GM18508 (cell line): Measurements from ENCODE around the gene MPHOSPH9.

ENCODE experiments used
- ATAC-seq: cut with Tn5 transposase; IDR thresholded peaks from one replicate; pipeline ENCODE4 v1.9.1; 2021; ENCODE audit warnings: moderate number of reproducible peaks; ENCODE audit not compliant: insufficient read depth, unreplicated experiment

Gene MPHOSPH9

GRCh38 chr12:123151457-123152454, 81.2 kb downstream of the MPHOSPH9 start:
- no peak for ATAC-seq

- ATAC-seq: no peak
Observed at GRCh38 chr12:123150744-123151456, 82.0 kb downstream of the MPHOSPH9 start, which contains the start of gene PITPNM2. Gene PITPNM2 (minus strand): TSS chr12:123151090. CDS start chr12:123034590, 116,500 bp downstream.

GRCh38 chr12:123150275-123150743, 82.6 kb downstream of the MPHOSPH9 start:
- no peak for ATAC-seq

- no peak for ATAC-seq
Observed at GRCh38 chr12:123149501-123150274, 83.3 kb downstream of the MPHOSPH9 start.

- ATAC-seq: no peak
Observed at GRCh38 chr12:123149088-123149487, 83.9 kb downstream of the MPHOSPH9 start.

GRCh38 chr12:123148655-123149054, 84.3 kb downstream of the MPHOSPH9 start:
- no peak for ATAC-seq

- no peak for ATAC-seq
Observed at GRCh38 chr12:123148223-123148622, 84.7 kb downstream of the MPHOSPH9 start.

- no peak for ATAC-seq
Observed at GRCh38 chr12:123145211-123145610, 87.7 kb downstream of the MPHOSPH9 start.

- no peak for ATAC-seq
Observed at GRCh38 chr12:123143736-123144461, 89.0 kb downstream of the MPHOSPH9 start.

- ATAC-seq: no peak
Observed at GRCh38 chr12:123142921-123143735, 89.8 kb downstream of the MPHOSPH9 start.

GRCh38 chr12:123142518-123142840, 90.5 kb downstream of the MPHOSPH9 start:
- ATAC-seq: no peak

- no peak for ATAC-seq
Observed at GRCh38 chr12:123141615-123142517, 91.1 kb downstream of the MPHOSPH9 start.

- ATAC-seq: no peak
Observed at GRCh38 chr12:123140676-123141614, 92.0 kb downstream of the MPHOSPH9 start.

- ATAC-seq: no peak
Observed at GRCh38 chr12:123139926-123140675, 92.8 kb downstream of the MPHOSPH9 start.

- no peak for ATAC-seq
Observed at GRCh38 chr12:123135688-123136087, 97.3 kb downstream of the MPHOSPH9 start.

GRCh38 chr12:123134826-123135225, 98.1 kb downstream of the MPHOSPH9 start:
- no peak for ATAC-seq
